ENCODE results near the gene SFMBT1. TPM values are rescaled to one million over a fixed set of nuclear protein-coding genes. Genes with fewer than 3 reads are reported as not detected.

Gene SFMBT1
- total and polyA plus RNA-seq, 2 of the 4 experiments (the other 2 are of a cell fraction): 1.0 to 1.8 TPM

DNA sequence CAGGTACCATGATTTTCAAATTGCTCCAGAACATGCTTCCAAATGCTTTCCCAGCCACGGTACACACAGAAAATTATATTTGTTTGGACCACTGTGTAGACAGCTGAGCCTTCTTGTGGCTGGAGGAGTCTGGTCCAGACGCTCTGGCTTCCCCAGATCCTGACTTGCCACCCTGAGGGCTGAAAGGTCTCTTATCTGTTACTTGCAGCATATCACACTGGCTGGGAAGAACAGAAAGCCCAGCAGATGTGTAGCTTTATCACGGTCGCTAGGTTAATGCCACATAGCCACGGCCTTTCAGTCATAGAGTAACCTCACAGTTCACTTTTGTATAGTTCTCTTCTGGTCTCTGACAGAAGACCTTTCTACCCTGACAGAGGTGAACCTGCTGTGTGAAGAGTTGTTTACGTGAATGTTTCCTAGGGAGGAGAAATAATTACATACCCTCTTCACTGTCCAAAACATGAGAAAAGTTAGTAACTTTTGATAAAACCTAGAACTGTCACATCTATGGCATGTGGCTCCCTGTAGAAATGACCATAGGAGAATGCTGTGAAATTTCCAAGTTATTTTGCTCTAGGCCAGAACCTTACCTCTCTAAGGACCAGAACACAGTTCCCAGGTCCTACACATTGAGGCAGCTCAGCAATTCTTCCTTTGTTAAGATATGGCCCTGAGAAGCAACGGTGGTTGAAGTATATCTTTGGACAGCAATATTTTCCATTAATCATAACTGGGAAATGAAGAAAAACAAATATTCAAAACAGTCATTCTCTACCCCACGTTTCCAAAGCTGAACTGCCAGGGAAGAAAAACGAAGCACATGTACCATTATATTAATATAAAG lies 132.8 kb downstream of the SFMBT1 start:
- H3K18ac ChIP-seq (ENCODE audit: low read depth, low read length): no peak overlapping the region
- H4K91ac ChIP-seq (ENCODE audit: insufficient read depth, low read depth, low read length): no peak overlapping the region
- no TSS peak for BruUV-seq (replicated peaks)
- H2AK9ac ChIP-seq (replicated peaks; ENCODE audit: low read depth, low read length, poor library complexity): no peak overlapping the region
- H2BK20ac ChIP-seq (ENCODE audit: low read depth, low read length): no peak overlapping the region
- no peak overlapping the region for H3K4ac ChIP-seq (ENCODE audit: low read depth, low read length)
- H3K36me3 ChIP-seq (ENCODE audit: control insufficient read depth, insufficient read depth, low read length): no peaks in the 10 kb centered on the region
- POLR2A ChIA-PET (ENCODE audit: unreplicated experiment): no interaction called here
- H3K4me1 ChIP-seq (ENCODE audit: control insufficient read depth, insufficient read depth, low read length): no peaks in the 10 kb centered on the region
- H4K20me1 ChIP-seq (ENCODE audit: insufficient read depth, low read length): no peaks in the 10 kb centered on the region
- intact Hi-C loops (cut with micrococcal nuclease) (no loop called here), in situ Hi-C loops (cut with MboI; ENCODE audit: low sequenced_read_pairs) (no loop called here), dilution Hi-C loops (cut with HindIII; ENCODE audit: low sequenced_read_pairs, unreplicated experiment) (no loop called here)
- H3K4me3 ChIP-seq (ENCODE audit: insufficient read depth, low read depth, low read length): no peak overlapping the region
- H3K27ac ChIP-seq (ENCODE audit: insufficient read depth, low read length): no peak overlapping the region
- WGBS, 2 experiments (ENCODE audit: extremely low coverage in 2 of 2, insufficient read length in 1 of 2): 60% methylated on average over 1 of the region's 9 CpGs; no CpG with 5 or more reads in 1 of the 2 experiments
- CTCF ChIA-PET: interaction anchor here (0.6 kb wide), 1 partner anchor 95 kb away, joined by 5 read pairs; no protein-coding TSS in a partner anchor
- H3K4me2 ChIP-seq (ENCODE audit: low read depth, low read length): no peak overlapping the region
- H2BK120ac ChIP-seq (ENCODE audit: low read depth, low read length): no peak overlapping the region
- H2AFZ ChIP-seq (replicated peaks; ENCODE audit: low read length, poor library complexity): no peak overlapping the region
- no peak overlapping the region for H2BK5ac ChIP-seq (ENCODE audit: low read depth, low read length, poor library complexity, severe bottlenecking)
- H2AK5ac ChIP-seq (ENCODE audit: low read depth, low read length): no peak overlapping the region
- no peak overlapping the region for H2BK15ac ChIP-seq (ENCODE audit: low read depth, low read length)
- TF ChIP-seq MXI1 (IDR thresholded peaks at IDR 0.05; ENCODE audit: borderline replicate concordance, low read depth, low read length) (no peak), SMC3 (IDR thresholded peaks at IDR 0.05; ENCODE audit: low read depth, low read length) (no peak), CHD1 (IDR thresholded peaks at IDR 0.05; ENCODE audit: low read depth, low read length) (no peak), FOS (IDR thresholded peaks at IDR 0.05; ENCODE audit: low read depth, low read length) (no peak), MAFK (IDR thresholded peaks at IDR 0.05; ENCODE audit: low read depth, low read length) (no peak), MAZ (IDR thresholded peaks at IDR 0.05; ENCODE audit: borderline replicate concordance, low read depth, low read length) (no peak), RFX5 (IDR thresholded peaks at IDR 0.05; ENCODE audit: low read depth, low read length) (no peak)
- TF ChIP-seq, protein P1, sequence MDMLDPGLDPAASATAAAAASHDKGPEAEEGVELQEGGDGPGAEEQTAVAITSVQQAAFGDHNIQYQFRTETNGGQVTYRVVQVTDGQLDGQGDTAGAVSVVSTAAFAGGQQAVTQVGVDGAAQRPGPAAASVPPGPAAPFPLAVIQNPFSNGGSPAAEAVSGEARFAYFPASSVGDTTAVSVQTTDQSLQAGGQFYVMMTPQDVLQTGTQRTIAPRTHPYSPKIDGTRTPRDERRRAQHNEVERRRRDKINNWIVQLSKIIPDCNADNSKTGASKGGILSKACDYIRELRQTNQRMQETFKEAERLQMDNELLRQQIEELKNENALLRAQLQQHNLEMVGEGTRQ (IDR thresholded peaks at IDR 0.05; ENCODE audit: low read depth, low read length): no peak
- TF ChIP-seq, protein P2, sequence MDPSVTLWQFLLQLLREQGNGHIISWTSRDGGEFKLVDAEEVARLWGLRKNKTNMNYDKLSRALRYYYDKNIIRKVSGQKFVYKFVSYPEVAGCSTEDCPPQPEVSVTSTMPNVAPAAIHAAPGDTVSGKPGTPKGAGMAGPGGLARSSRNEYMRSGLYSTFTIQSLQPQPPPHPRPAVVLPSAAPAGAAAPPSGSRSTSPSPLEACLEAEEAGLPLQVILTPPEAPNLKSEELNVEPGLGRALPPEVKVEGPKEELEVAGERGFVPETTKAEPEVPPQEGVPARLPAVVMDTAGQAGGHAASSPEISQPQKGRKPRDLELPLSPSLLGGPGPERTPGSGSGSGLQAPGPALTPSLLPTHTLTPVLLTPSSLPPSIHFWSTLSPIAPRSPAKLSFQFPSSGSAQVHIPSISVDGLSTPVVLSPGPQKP (IDR thresholded peaks at IDR 0.05; ENCODE audit: borderline replicate concordance, low read depth, low read length): no peak
- H3K79me1 ChIP-seq (ENCODE audit: low read depth in 1 of 2, low read length in 2 of 2): no peaks in the 10 kb centered on the region
- no peak overlapping the region for H3K9ac ChIP-seq (ENCODE audit: low read depth, low read length)
- no peak overlapping the region for H3K56ac ChIP-seq (ENCODE audit: extremely low read depth, insufficient read depth, low read length)
- ATAC-seq (ENCODE audit: low read depth) (no peak), DNase-seq (no peak)
- H3K9me1 ChIP-seq (ENCODE audit: insufficient read depth, low read length): no peaks in the 10 kb centered on the region
- H3K9me3 ChIP-seq (ENCODE audit: control insufficient read depth, insufficient read depth, low read length): no peaks in the 10 kb centered on the region
- H3K23ac ChIP-seq (ENCODE audit: low read depth, low read length): no peak overlapping the region
- H3K14ac ChIP-seq (replicated peaks; ENCODE audit: low read depth, low read length): no peak overlapping the region
- no peak overlapping the region for H4K5ac ChIP-seq (ENCODE audit: low read depth, low read length)
- no peak overlapping the region for H4K8ac ChIP-seq (ENCODE audit: low read depth in 2 of 2, low read length in 2 of 2)
- no peaks in the 10 kb centered on the region for H3K27me3 ChIP-seq (ENCODE audit: control insufficient read depth, insufficient read depth, low read length)

All from IMR-90 (cell line).